Measurements from ENCODE around the gene FITM1. TPM values are rescaled to one million over a fixed set of nuclear protein-coding genes. Genes with fewer than 3 reads are reported as not detected.

Gene FITM1
- polyA plus RNA-seq, 1 of the 3 experiments (the other 2 are of a cell fraction), result 0.12 TPM

- Histone ChIP-seq H3K79me2 (ENCODE audit: insufficient read depth) (peaks cover 23% of the 10 kb centered on the region), H3K27ac (ENCODE audit: low read depth in 2 of 2, low read length in 1 of 2) (peak overlapping the region; percentile 46 to 71; a peak in 2 of 4 replicates), H4K20me1 (ENCODE audit: insufficient read depth) (peaks cover 4% of the 10 kb centered on the region; the same call in 1 of the 2 replicates), H3K4me3 (ENCODE audit: low read depth in 2 of 2, low read length in 1 of 2) (no peak overlapping the region), H3F3A (replicated peaks; ENCODE audit: insufficient read depth) (peaks cover 17% of the 10 kb centered on the region), H3K27me3 (ENCODE audit: insufficient read depth) (no peaks in the 10 kb centered on the region), H3K36me3 (replicated peaks in 1 of 2; ENCODE audit: control insufficient read depth in 1 of 2, insufficient read depth in 2 of 2, low read length in 1 of 2) (peaks cover 32 to 61% of the 10 kb centered on the region in 2 experiments), H2AFZ (ENCODE audit: low read depth) (no peak overlapping the region), H3K4me2 (no peak overlapping the region), H3K4me1 (ENCODE audit: control insufficient read depth in 1 of 2, insufficient read depth in 2 of 2, low read depth in 1 of 2, low read length in 1 of 2) (peaks cover 4 to 22% of the 10 kb centered on the region in 2 experiments; a peak in 1 of 4 replicates), H3K9me2 (no peaks in the 10 kb centered on the region), H3K9me3 (no peaks in the 10 kb centered on the region), H3K9ac (no peak overlapping the region)
- POLR2A ChIA-PET, result interaction anchor here (0.7 to 5.2 kb wide), 8 partner anchors 9 to 108 kb away, joined by 3 to 50 read pairs (median 4); partner anchors contain the start of genes DCAF11, EMC9, NRL and PSME1
- CTCF ChIA-PET, result interaction anchor here (0.9 to 3.5 kb wide), 18 partner anchors 9 to 137 kb away, joined by 3 to 38 read pairs (median 11); partner anchors contain the start of genes MDP1, PSME1, PSME2 and REC8
- no peak for DNase-seq
- TF ChIP-seq RFX5 (IDR thresholded peaks at IDR 0.05; ENCODE audit: low read length) (no peak), MEF2A (IDR thresholded peaks at IDR 0.05; ENCODE audit: borderline replicate concordance, low read depth) (no peak), SIN3A (IDR thresholded peaks at IDR 0.05; ENCODE audit: borderline replicate concordance, low read depth, low read length) (no peak), RCOR1 (IDR thresholded peaks at IDR 0.05; ENCODE audit: low read length) (no peak)
- WGBS (ENCODE audit: low lambda C conversion rate), result 98% methylated on average over 11 of the region's 11 CpGs
Measured at GRCh38 chr14:24159777-24160498, 29.5 kb downstream of the FITM1 start.

GRCh38 chr14:24160499-24160849 is 30.0 kb downstream of the FITM1 start:
- no peak for DNase-seq
- H3K36me3 ChIP-seq (replicated peaks in 1 of 2; ENCODE audit: control insufficient read depth in 1 of 2, insufficient read depth in 2 of 2, low read length in 1 of 2), result peaks cover 35 to 61% of the 10 kb centered on the region in 2 experiments
- H3K4me3 ChIP-seq (ENCODE audit: low read depth in 2 of 2, low read length in 1 of 2), result no peak overlapping the region
- WGBS (ENCODE audit: low lambda C conversion rate), result 92% methylated on average over 4 of the region's 4 CpGs
- peak overlapping the region; percentile 97; the same call in 1 of the 2 replicates for H3K4me2 ChIP-seq
- H3K27ac ChIP-seq (ENCODE audit: low read depth in 2 of 2, low read length in 1 of 2), result peak overlapping the region; percentile 46 to 71; a peak in 3 of 4 replicates
- TF ChIP-seq TEAD4 (IDR thresholded peaks at IDR 0.05; ENCODE audit: borderline replicate concordance, insufficient read depth), result no peak
- no peak for TF ChIP-seq TCF12 (IDR thresholded peaks at IDR 0.05)
- TF ChIP-seq ZBTB33 (IDR thresholded peaks at IDR 0.05; ENCODE audit: borderline replicate concordance, low read depth), result no peak
- TF ChIP-seq RAD21 (IDR thresholded peaks at IDR 0.05; ENCODE audit: low read length), result no peak
- no peak for TF ChIP-seq SIN3A (IDR thresholded peaks at IDR 0.05; ENCODE audit: borderline replicate concordance, low read depth, low read length)
- no peak for TF ChIP-seq EZH2phosphoT487 (IDR thresholded peaks at IDR 0.05; ENCODE audit: borderline replicate concordance, low read depth)
- no peak overlapping the region for H3K9ac ChIP-seq
- H4K20me1 ChIP-seq (ENCODE audit: insufficient read depth), result peaks cover 4% of the 10 kb centered on the region; the same call in 1 of the 2 replicates
- peaks cover 23% of the 10 kb centered on the region for H3K79me2 ChIP-seq (ENCODE audit: insufficient read depth)
- no peak overlapping the region for H2AFZ ChIP-seq (ENCODE audit: low read depth)
- H3K9me3 ChIP-seq, result no peaks in the 10 kb centered on the region
- H3K4me1 ChIP-seq (ENCODE audit: control insufficient read depth in 1 of 2, insufficient read depth in 2 of 2, low read depth in 1 of 2, low read length in 1 of 2), result peaks cover 4 to 22% of the 10 kb centered on the region in 2 experiments; a peak in 1 of 4 replicates
- no peaks in the 10 kb centered on the region for H3K9me2 ChIP-seq
- ChIA-PET CTCF (interaction anchor here (0.8 to 3.5 kb wide), 33 partner anchors 10 to 136 kb away, joined by 3 to 38 read pairs (median 5); partner anchors contain the start of genes CARMIL3, CPNE6, DCAF11 and EMC9), POLR2A (interaction anchor here (0.8 to 5.2 kb wide), 11 partner anchors 12 to 65 kb away, joined by 3 to 50 read pairs (median 5); partner anchors contain the start of genes DCAF11, EMC9, IPO4 and NRL)
- H3F3A ChIP-seq (replicated peaks; ENCODE audit: insufficient read depth), result peaks cover 17% of the 10 kb centered on the region
- no peaks in the 10 kb centered on the region for H3K27me3 ChIP-seq (ENCODE audit: insufficient read depth)

All from SK-N-SH (cell line).